ENCODE data around the gene PIP5K1B. TPM values are rescaled to one million over a fixed set of nuclear protein-coding genes. Genes with fewer than 3 reads are reported as not detected.

Gene PIP5K1B
- total and polyA plus RNA-seq, 2 of the 13 experiments (the other 11 are each of a cell fraction or from before 2014, with no cell fraction given), result 15.8 to 17.5 TPM

GRCh38 chr9:69014013-69014412 lies 309.0 kb downstream of the PIP5K1B start, which contains the start of gene PRKACG (continued):
- TF ChIP-seq NFAT5 (CRISPR knock-in tag; IDR thresholded peaks at IDR 0.05) (no peak), ARNT (IDR thresholded peaks at IDR 0.05) (no peak)

- Histone ChIP-seq H3K4me3 (replicated peaks in 1 of 3; ENCODE audit: insufficient read depth in 1 of 3, low read depth in 2 of 3, low read length in 3 of 3) (no peak overlapping the region), H3K36me3 (replicated peaks in 1 of 2; ENCODE audit: control insufficient read depth in 1 of 2, insufficient read depth in 2 of 2, low read length in 2 of 2) (no peaks in the 10 kb centered on the region), H3K9me3 (ENCODE audit: low read length) (no peaks in the 10 kb centered on the region), H3K27ac (ENCODE audit: extremely low read length, insufficient read depth, low read length) (no peak overlapping the region), H3K79me2 (ENCODE audit: insufficient read depth, low read length) (no peaks in the 10 kb centered on the region), H3K4me1 (ENCODE audit: insufficient read depth, low read length) (no peaks in the 10 kb centered on the region), H3K4me2 (ENCODE audit: low read depth, low read length) (no peak overlapping the region), H4K20me1 (ENCODE audit: insufficient read depth, low read length) (no peaks in the 10 kb centered on the region), H3K27me3 (ENCODE audit: control insufficient read depth in 1 of 2, insufficient read depth in 2 of 2, low read length in 2 of 2) (no peaks in the 10 kb centered on the region; a peak in 1 of 5 replicates), H2AFZ (ENCODE audit: low read length) (no peak overlapping the region), H3K9ac (ENCODE audit: insufficient read depth, low read depth, low read length) (no peak overlapping the region)
- WGBS (ENCODE audit: low lambda C conversion rate), result 47% methylated on average over 5 of the region's 5 CpGs
- no peak for FAIRE-seq
- in situ Hi-C loops (cut with HindIII; ENCODE audit: extremely low pct_ligation_motif_present, low pct_unique_long_range_greater_than_20kb), result no loop called here
- no TSS peak for BruUV-seq (replicated peaks)
- no peak for ATAC-seq
- intact Hi-C loops (cut with micrococcal nuclease; ENCODE audit: unreplicated experiment), result no loop called here
- CTCF ChIA-PET (ENCODE audit: low intra/inter-chr PET ratio, low total read pairs), result no interaction called here
- DNase-seq (ENCODE audit: low spot score), result no peak
- POLR2A ChIA-PET, result no interaction called here
- TF ChIP-seq FOXK1 (CRISPR knock-in tag; IDR thresholded peaks at IDR 0.05; ENCODE audit: borderline replicate concordance, low read depth) (no peak), PITX1 (CRISPR knock-in tag; IDR thresholded peaks at IDR 0.05) (no peak), POLR2AphosphoS2 (IDR thresholded peaks at IDR 0.05; ENCODE audit: low read depth, low read length) (no peak), AFF4 (CRISPR knock-in tag; IDR thresholded peaks at IDR 0.05) (no peak), GTF2F1 (IDR thresholded peaks at IDR 0.05; ENCODE audit: low read length) (no peak), E2F1 (CRISPR knock-in tag; IDR thresholded peaks at IDR 0.05) (no peak), FOSL1 (CRISPR knock-in tag; IDR thresholded peaks at IDR 0.05; ENCODE audit: borderline replicate concordance) (no peak), TRIM22 (IDR thresholded peaks at IDR 0.05) (no peak)
Observed at GRCh38 chr9:69016191-69017096, 311.4 kb downstream of the PIP5K1B start.
